B cell (primary cell): Measurements from ENCODE around the gene CCNI. TPM values are rescaled to one million over a fixed set of nuclear protein-coding genes. Genes with fewer than 3 reads are reported as not detected.

Source experiments
- ATAC-seq: fragments of 200-7000 bp; cut with Tn5 transposase; one replicate; pipeline ENCODE4 v1.10.0; 2021; ENCODE audit warnings: low read depth, mild to moderate bottlenecking, moderate number of reproducible peaks, moderate library complexity
- CTCF ChIA-PET: fragments of 350-600 bp; sonication (Branson Sonifier 250); formaldehyde crosslinking; loops from one replicate; lab custom pipeline; 2021; ENCODE audit warnings: antibody characterized with exemption, inconsistent platforms; lab: Charles Lee
- POLR2A ChIA-PET: fragments of 350-600 bp; sonication (Branson Sonifier 250); formaldehyde crosslinking; loops from one replicate; lab custom pipeline; 2021; ENCODE audit warnings: antibody characterized with exemption; lab: Charles Lee
- DNase-seq: peaks from one replicate; pipeline ENCODE4 v3.0.0; 2013
- H2AFZ ChIP-seq: 2 replicates; pipeline ENCODE4 v1.6.1; 2012; ENCODE audit warnings: mild to moderate bottlenecking, low read depth, low read length; ENCODE audit not compliant: insufficient read depth, poor library complexity, severe bottlenecking
- H3K27ac ChIP-seq, 2 donors: 1 replicate in 1 of 2; 2 replicates in 1 of 2; pipeline ENCODE4 v1.5.1; 2012 to 2013; ENCODE audit warnings: low read length in 2 of 2, mild to moderate bottlenecking in 2 of 2, moderate library complexity in 1 of 2
- H3K27me3 ChIP-seq, 4 experiments: fragments of 200-600 bp in 1 of 4; sonication (generic) in 1 of 4; replicated peaks in 1 of 4; 1 replicate in 2 of 4; 2 replicates in 2 of 4; pipeline versions ENCODE4 v1.6.1 to v1.7.0; 2013 to 2016; ENCODE audit warnings: low read length in 3 of 4, mild to moderate bottlenecking in 2 of 4, mixed read lengths in 1 of 4, moderate library complexity in 1 of 4; ENCODE audit not compliant: insufficient read depth in 4 of 4, control insufficient read depth in 3 of 4; ENCODE audit errors: control extremely low read depth in 1 of 4
- H3K36me3 ChIP-seq, 2 experiments: replicated peaks in 1 of 2; 1 replicate in 1 of 2; 2 replicates in 1 of 2; pipeline versions ENCODE4 v1.6.1 to v1.7.1; 2013; ENCODE audit warnings: low read length in 1 of 2; ENCODE audit not compliant: insufficient read depth in 2 of 2, control insufficient read depth in 1 of 2; ENCODE audit errors: control extremely low read depth in 1 of 2, extremely low read depth in 1 of 2
- H3K4me1 ChIP-seq, 2 donors: fragments of 200-600 bp in 1 of 2; sonication (generic) in 1 of 2; 1 replicate in 1 of 2; 2 replicates in 1 of 2; pipeline versions ENCODE4 v1.5.1 to v1.6.1; 2013 to 2017; ENCODE audit warnings: low read length in 2 of 2; ENCODE audit not compliant: control insufficient read depth in 2 of 2, insufficient read depth in 2 of 2
- H3K4me2 ChIP-seq: replicated peaks from 2 replicates; pipeline ENCODE3; 2012; ENCODE audit warnings: mild to moderate bottlenecking, low read depth, low read length; ENCODE audit not compliant: poor library complexity, severe bottlenecking
- H3K4me3 ChIP-seq, 5 experiments: fragments of 200-600 bp in 1 of 5; sonication (generic) in 1 of 5; 1 replicate in 3 of 5; 2 replicates in 2 of 5; pipeline versions ENCODE4 v1.5.1 to v1.7.0; 2011 to 2016; ENCODE audit warnings: low read length in 4 of 5, mild to moderate bottlenecking in 4 of 5, low read depth in 2 of 5, control low read depth in 1 of 5, moderate library complexity in 1 of 5; ENCODE audit not compliant: insufficient read depth in 1 of 5; ENCODE audit errors: control extremely low read depth in 1 of 5, extremely low read depth in 1 of 5
- H3K79me2 ChIP-seq: fragments of 200-600 bp; sonication (generic); one replicate; pipeline ENCODE4 v1.6.0; 2016; ENCODE audit warnings: low read length; ENCODE audit not compliant: control insufficient read depth, insufficient read depth
- H3K9ac ChIP-seq: fragments of 200-600 bp; sonication (generic); 2 replicates; pipeline ENCODE4 v1.6.1; 2017; ENCODE audit warnings: mild to moderate bottlenecking, low read length, moderate library complexity
- H3K9me3 ChIP-seq, 3 donors: one replicate each; pipeline versions ENCODE4 v1.6.1 to v1.7.1; 2013; ENCODE audit warnings: low read length in 2 of 3; ENCODE audit not compliant: control insufficient read depth in 2 of 3, insufficient read depth in 1 of 3; ENCODE audit errors: control extremely low read depth in 1 of 3
- H4K20me1 ChIP-seq: 2 replicates; pipeline ENCODE4 v1.6.0; 2012; ENCODE audit warnings: mild to moderate bottlenecking, low read length; ENCODE audit not compliant: insufficient read depth, control insufficient read depth, poor library complexity, severe bottlenecking
- H3K27ac Mint-ChIP-seq: one replicate; pipeline ENCODE4 v1.8.0; 2021; ENCODE audit warnings: mixed read lengths
- H3K27me3 Mint-ChIP-seq: one replicate; pipeline ENCODE4 v1.8.0; 2021; ENCODE audit warnings: mixed read lengths
- H3K4me1 Mint-ChIP-seq: one replicate; pipeline ENCODE4 v1.8.0; 2021; ENCODE audit warnings: mixed read lengths
- H3K4me3 Mint-ChIP-seq: one replicate; pipeline ENCODE4 v1.8.0; 2021; ENCODE audit warnings: mixed read lengths
- H3K9me3 Mint-ChIP-seq: one replicate; pipeline ENCODE4 v1.8.0; 2022; ENCODE audit warnings: mixed read lengths; ENCODE audit not compliant: insufficient read depth
- EZH2 ChIP-seq: IDR thresholded peaks from 2 replicates; pipeline ENCODE4 v1.6.1; 2012; ENCODE audit warnings: borderline replicate concordance, low read depth, mild to moderate bottlenecking, moderate library complexity, low read length; ENCODE audit not compliant: insufficient read depth, poor library complexity, severe bottlenecking
- WGBS: methylation state at CpG from one replicate; pipeline ENCODE4 v1.1.5; 2013; ENCODE audit warnings: missing lambda C conversion rate; ENCODE audit not compliant: insufficient coverage; 5-methylcytosine and 5-hydroxymethylcytosine counted together
- intact Hi-C: fragments of 100-400 bp; cut with micrococcal nuclease; formaldehyde crosslinking; loops from one replicate; pipeline ENCODE4 v1.10.0; 2022
- polyA plus RNA-seq: library from polyadenylated mRNA; depleted of rRNA; stranded (reverse); fragments of >200 nt; gene quantifications from 2 replicates; pipeline ENCODE4 v1.2.3, GENCODE V29; 2012
- total RNA-seq, 2 donors: library from RNA; stranded (reverse); fragments of 120-200 nt in 1 of 2; gene quantifications; 1 replicate in 1 of 2; 2 replicates in 1 of 2; pipeline versions ENCODE4 v1.2.3 to v1.2.4, GENCODE V29; 2013 to 2022
- TF ChIP-seq, protein P1 (sequence below): fragments of 200-600 bp; IDR thresholded peaks from one replicate; pipeline ENCODE4 v1.8.0; 2022; ENCODE audit warnings: antibody characterized with exemption, mild to moderate bottlenecking

CCNI gene
- total and polyA plus RNA-seq, 2 donors (not counting 1 experiment from before 2014, with no cell fraction given): 95.1 to 314 TPM

DNA sequence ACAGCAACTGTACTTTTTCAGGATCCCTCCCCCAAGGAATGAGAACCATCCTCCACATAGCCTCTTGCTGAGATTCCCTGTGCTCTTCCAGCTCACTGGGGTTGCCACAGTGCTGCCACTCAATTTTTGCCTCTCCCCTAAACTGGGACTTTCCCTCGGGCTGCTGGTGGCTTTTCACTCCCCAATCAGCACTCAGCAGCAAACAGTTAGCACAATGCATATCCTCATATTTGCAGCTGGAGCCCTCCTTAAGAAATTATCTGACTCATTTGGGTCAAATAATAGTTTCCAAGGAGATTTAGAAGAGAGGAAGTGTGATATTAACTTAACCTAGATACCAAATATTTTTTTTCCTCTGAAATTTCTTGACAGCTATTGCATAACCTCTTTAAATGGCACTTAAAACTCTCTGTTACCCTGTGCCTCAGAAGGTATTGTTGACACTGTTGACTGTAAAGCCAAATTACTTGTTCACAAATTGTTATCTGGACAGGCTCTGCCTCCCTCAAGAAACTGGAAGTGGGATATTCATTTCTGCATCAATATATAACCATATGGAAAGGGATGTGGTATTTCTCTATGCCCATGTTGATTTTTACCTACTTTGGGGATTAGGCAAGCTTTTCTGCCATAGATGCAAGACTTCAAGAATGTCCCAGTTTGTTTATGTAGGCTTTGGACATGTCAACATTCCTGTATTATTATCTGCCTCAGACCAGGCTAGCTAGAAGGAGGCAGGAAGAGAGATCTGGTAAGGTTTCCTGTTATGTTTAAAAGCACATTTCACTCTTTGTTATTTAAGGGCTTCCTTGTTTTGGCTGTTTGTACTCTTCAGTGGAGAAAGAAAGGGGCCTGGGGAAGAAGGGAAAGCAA, 68.2 kb downstream of the CCNI start:
- 20% methylated on average over 1 of the region's 1 CpG for WGBS
- Histone ChIP-seq H3K4me3 (no peak overlapping the region), H3K27ac (no peak overlapping the region), H3K36me3 (peaks cover 0 to 2% of the 10 kb centered on the region in 2 experiments), H3K79me2 (no peaks in the 10 kb centered on the region), H2AFZ (no peak overlapping the region), H3K27me3 (no peaks in the 10 kb centered on the region), H3K9ac (no peak overlapping the region), H4K20me1 (no peaks in the 10 kb centered on the region), H3K9me3 (no peaks in the 10 kb centered on the region), H3K4me1 (peaks cover 4 to 6% of the 10 kb centered on the region in 2 donors), H3K4me2 (no peak overlapping the region)
- intact Hi-C loops: no loop called here
- H3K4me3 Mint-ChIP-seq: no peak overlapping the region
- POLR2A ChIA-PET: no interaction called here
- CTCF ChIA-PET: interaction anchor here (1.0 kb wide), 1 partner anchor 48 kb away, joined by 3 read pairs; no protein-coding TSS in a partner anchor
- no peak for TF ChIP-seq EZH2
- TF ChIP-seq, protein P1, sequence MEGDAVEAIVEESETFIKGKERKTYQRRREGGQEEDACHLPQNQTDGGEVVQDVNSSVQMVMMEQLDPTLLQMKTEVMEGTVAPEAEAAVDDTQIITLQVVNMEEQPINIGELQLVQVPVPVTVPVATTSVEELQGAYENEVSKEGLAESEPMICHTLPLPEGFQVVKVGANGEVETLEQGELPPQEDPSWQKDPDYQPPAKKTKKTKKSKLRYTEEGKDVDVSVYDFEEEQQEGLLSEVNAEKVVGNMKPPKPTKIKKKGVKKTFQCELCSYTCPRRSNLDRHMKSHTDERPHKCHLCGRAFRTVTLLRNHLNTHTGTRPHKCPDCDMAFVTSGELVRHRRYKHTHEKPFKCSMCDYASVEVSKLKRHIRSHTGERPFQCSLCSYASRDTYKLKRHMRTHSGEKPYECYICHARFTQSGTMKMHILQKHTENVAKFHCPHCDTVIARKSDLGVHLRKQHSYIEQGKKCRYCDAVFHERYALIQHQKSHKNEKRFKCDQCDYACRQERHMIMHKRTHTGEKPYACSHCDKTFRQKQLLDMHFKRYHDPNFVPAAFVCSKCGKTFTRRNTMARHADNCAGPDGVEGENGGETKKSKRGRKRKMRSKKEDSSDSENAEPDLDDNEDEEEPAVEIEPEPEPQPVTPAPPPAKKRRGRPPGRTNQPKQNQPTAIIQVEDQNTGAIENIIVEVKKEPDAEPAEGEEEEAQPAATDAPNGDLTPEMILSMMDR: no peak
- no peak overlapping the region for H3K27ac Mint-ChIP-seq
- no peaks in the 10 kb centered on the region for H3K9me3 Mint-ChIP-seq
- H3K27me3 Mint-ChIP-seq: no peaks in the 10 kb centered on the region
- ATAC-seq: no peak
- DNase-seq: no peak
- peaks cover 6% of the 10 kb centered on the region for H3K4me1 Mint-ChIP-seq

DNA sequence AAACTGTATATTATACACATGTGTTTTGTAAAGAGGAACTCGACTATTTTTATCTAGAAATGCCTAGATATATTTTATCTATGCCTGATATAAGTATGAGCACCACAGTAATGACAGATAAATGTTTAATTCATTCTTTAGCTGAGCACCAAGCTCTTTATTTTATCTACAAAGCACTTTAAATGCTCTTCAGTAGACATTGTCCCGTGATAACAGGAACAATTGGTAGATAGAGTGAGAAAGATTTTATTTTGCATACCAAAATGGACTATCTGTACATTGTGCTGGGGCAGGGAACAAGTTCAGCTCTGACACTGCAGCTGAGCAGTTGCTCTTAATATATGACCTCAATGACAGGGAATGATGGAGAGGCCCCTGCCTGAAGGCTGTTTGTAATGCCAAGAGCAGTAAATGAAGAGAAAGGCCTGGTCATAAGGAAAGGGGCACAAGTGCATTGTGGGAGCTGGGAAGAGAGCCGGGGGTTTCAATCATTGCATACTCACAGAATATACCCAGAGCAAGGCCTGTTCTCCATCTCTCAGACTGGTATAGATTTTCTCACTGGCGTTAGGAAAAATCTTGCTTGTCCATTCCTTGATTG, 68.9 kb downstream of the CCNI start:
- Histone ChIP-seq H3K27me3 (no peaks in the 10 kb centered on the region), H2AFZ (no peak overlapping the region), H3K9ac (no peak overlapping the region), H3K36me3 (peaks cover 0 to 2% of the 10 kb centered on the region in 2 experiments), H3K27ac (no peak overlapping the region), H3K4me2 (no peak overlapping the region), H3K4me3 (no peak overlapping the region), H3K4me1 (peaks cover 4 to 6% of the 10 kb centered on the region in 2 donors), H4K20me1 (no peaks in the 10 kb centered on the region), H3K9me3 (no peaks in the 10 kb centered on the region), H3K79me2 (no peaks in the 10 kb centered on the region)
- no peak for TF ChIP-seq EZH2
- TF ChIP-seq, protein P1: no peak
- DNase-seq (no peak), ATAC-seq (no peak)
- intact Hi-C loops: no loop called here
- WGBS: 60% methylated on average over 1 of the region's 4 CpGs
- H3K27me3 Mint-ChIP-seq: no peaks in the 10 kb centered on the region
- H3K9me3 Mint-ChIP-seq: no peaks in the 10 kb centered on the region
- ChIA-PET CTCF (interaction anchor here (1.0 kb wide), 1 partner anchor 47 kb away, joined by 3 read pairs; no protein-coding TSS in a partner anchor), POLR2A (no interaction called here)
- peaks cover 6% of the 10 kb centered on the region for H3K4me1 Mint-ChIP-seq
- no peak overlapping the region for H3K27ac Mint-ChIP-seq
- H3K4me3 Mint-ChIP-seq: no peak overlapping the region
